A549 (cell line): ENCODE results near the gene MCOLN3. TPM values are rescaled to one million over a fixed set of nuclear protein-coding genes. Genes with fewer than 3 reads are reported as not detected.

Experiments
- ATAC-seq, 2 experiments: fragments of 200-7000 bp in 1 of 2; fragments of >200 bp in 1 of 2; cut with Nextera tagmentation in 1 of 2; cut with Tn5 transposase in 1 of 2; 3 replicates each; pipeline versions ENCODE4 v1.8.0 to v1.9.1; 2018 to 2020; ENCODE audit warnings: mild to moderate bottlenecking in 1 of 2, moderate library complexity in 1 of 2
- CTCF ChIA-PET: fragments of 300-600 bp; sonication (Branson Sonifier 250); formaldehyde crosslinking; extraction: SDS; loops from one replicate; lab custom pipeline; 2021; ENCODE audit warnings: antibody characterized with exemption, inconsistent platforms; lab: Yijun Ruan, JAX
- POLR2A ChIA-PET: fragments of 350-600 bp; formaldehyde crosslinking; extraction: SDS; loops from one replicate; lab custom pipeline; 2021; ENCODE audit warnings: antibody characterized with exemption, inconsistent platforms; lab: Yijun Ruan, JAX
- DNase-seq, 2 experiments: peaks; one replicate each; pipeline versions ENCODE4 v3.0.0 to v3.0.0-alpha.2; 2011 to 2016; ENCODE audit warnings: low read depth in 1 of 2, low spot score in 1 of 2
- FAIRE-seq: peaks from 2 replicates; lab custom pipeline; 2011; peaks lifted over from hg19 to GRCh38; lab: Jason Lieb, UNC
- H3K27ac ChIP-seq, 2 experiments: fragments of >200 bp; sonication (Bioruptor Twin); formaldehyde crosslinking; 3 replicates each; pipeline ENCODE4 v1.5.1; 2016 to 2017
- H3K4me1 ChIP-seq: fragments of >200 bp; sonication (Bioruptor Twin); formaldehyde crosslinking; 3 replicates; pipeline ENCODE4 v1.6.1; 2016
- H3K4me2 ChIP-seq: fragments of >200 bp; sonication (Bioruptor Twin); formaldehyde crosslinking; 3 replicates; pipeline ENCODE4 v1.6.1; 2016
- H3K4me3 ChIP-seq: fragments of >200 bp; sonication (Bioruptor Twin); formaldehyde crosslinking; 3 replicates; pipeline ENCODE4 v1.5.1; 2016
- H3K9me3 ChIP-seq: fragments of >200 bp; sonication (Bioruptor Twin); formaldehyde crosslinking; 3 replicates; pipeline ENCODE4 v1.6.1; 2016
- BCL3 ChIP-seq: fragments of >200 bp; sonication (Bioruptor Twin); formaldehyde crosslinking; IDR thresholded peaks from 3 replicates; pipeline ENCODE4 v1.6.1; 2016
- CEBPB ChIP-seq, 2 experiments: fragments of >200 bp in 1 of 2; sonication (Bioruptor Twin) in 1 of 2; formaldehyde crosslinking in 1 of 2; IDR thresholded peaks; 2 replicates each; pipeline ENCODE4 v1.6.1; 2012 to 2016
- CHD4 ChIP-seq: fragments of 200-600 bp; sonication (generic); IDR thresholded peaks from 2 replicates; pipeline ENCODE4 v1.6.1; 2016; ENCODE audit warnings: antibody characterized with exemption, mild to moderate bottlenecking, borderline replicate concordance
- CTCF ChIP-seq: fragments of >200 bp; sonication (Bioruptor Twin); formaldehyde crosslinking; IDR thresholded peaks from 3 replicates; pipeline ENCODE4 v1.5.1; 2016
- EHF ChIP-seq: fragments of 250-450 bp; sonication (Bioruptor Pico); IDR thresholded peaks from 2 replicates; pipeline ENCODE4 v1.5.0; 2020; ENCODE audit warnings: mild to moderate bottlenecking
- EHMT2 ChIP-seq: fragments of 200-600 bp; sonication (generic); IDR thresholded peaks from 2 replicates; pipeline ENCODE4 v1.6.1; 2016; ENCODE audit warnings: antibody characterized with exemption, low read depth, mild to moderate bottlenecking, moderate library complexity
- EP300 ChIP-seq, 2 experiments: fragments of >200 bp; sonication (Bioruptor Twin); formaldehyde crosslinking; IDR thresholded peaks; 2 replicates in 1 of 2; 3 replicates in 1 of 2; pipeline ENCODE4 v1.6.1; 2016 to 2017
- ESRRA ChIP-seq: fragments of 150-350 bp; IDR thresholded peaks from 2 replicates; pipeline ENCODE4 v1.6.1; 2014; ENCODE audit warnings: mild to moderate bottlenecking, low read length, borderline replicate concordance
- FOXS1 ChIP-seq: fragments of 250-450 bp; sonication (Bioruptor Pico); IDR thresholded peaks from 2 replicates; pipeline ENCODE4 v1.5.0; 2020; ENCODE audit warnings: mild to moderate bottlenecking, moderate library complexity
- HDAC2 ChIP-seq: fragments of 200-600 bp; sonication (generic); IDR thresholded peaks from 2 replicates; pipeline ENCODE4 v1.6.1; 2016
- HES2 ChIP-seq: fragments of >200 bp; sonication (Bioruptor Twin); formaldehyde crosslinking; IDR thresholded peaks from 2 replicates; pipeline ENCODE4 v1.6.1; 2016
- HMGXB4 ChIP-seq: fragments of 250-450 bp; sonication (Bioruptor Pico); IDR thresholded peaks from 2 replicates; pipeline ENCODE4 v1.5.0; 2021; ENCODE audit warnings: mild to moderate bottlenecking, moderate library complexity, borderline replicate concordance
- HOXA7 ChIP-seq: fragments of 250-450 bp; sonication (Bioruptor Pico); IDR thresholded peaks from 2 replicates; pipeline ENCODE4 v1.5.0; 2020; ENCODE audit warnings: mild to moderate bottlenecking, moderate library complexity
- HOXB13 ChIP-seq: fragments of 250-450 bp; sonication (Bioruptor Pico); IDR thresholded peaks from 2 replicates; pipeline ENCODE4 v1.5.0; 2020; ENCODE audit warnings: low read depth, mild to moderate bottlenecking, moderate library complexity
- HOXB5 ChIP-seq: fragments of 250-450 bp; sonication (Bioruptor Pico); IDR thresholded peaks from 2 replicates; pipeline ENCODE4 v1.5.0; 2020; ENCODE audit warnings: mild to moderate bottlenecking, moderate library complexity
- KDM5A ChIP-seq: fragments of 200-600 bp; sonication (generic); IDR thresholded peaks from 2 replicates; pipeline ENCODE4 v1.6.1; 2016; ENCODE audit warnings: antibody characterized with exemption, mild to moderate bottlenecking
- NPAS2 ChIP-seq: fragments of 250-450 bp; sonication (Bioruptor Pico); IDR thresholded peaks from 2 replicates; pipeline ENCODE4 v1.8.0; 2022; ENCODE audit warnings: mild to moderate bottlenecking, moderate library complexity, borderline replicate concordance
- PHF8 ChIP-seq: fragments of 200-600 bp; sonication (generic); IDR thresholded peaks from 2 replicates; pipeline ENCODE4 v1.6.1; 2016; ENCODE audit warnings: low read depth, mild to moderate bottlenecking, antibody characterized with exemption, moderate library complexity, borderline replicate concordance
- POLR2AphosphoS2 ChIP-seq: conservative IDR thresholded peaks from 2 replicates; pipeline ENCODE4 v1.6.1; 2012; ENCODE audit warnings: low read length, improper control_type of control experiment, inconsistent platforms
- RCOR1 ChIP-seq: fragments of 150-350 bp; IDR thresholded peaks from 2 replicates; pipeline ENCODE4 v1.6.1; 2014; ENCODE audit warnings: antibody characterized with exemption, low read length, low read depth
- REST ChIP-seq: fragments of 200-600 bp; sonication (generic); IDR thresholded peaks from 2 replicates; pipeline ENCODE4 v1.6.1; 2016; ENCODE audit warnings: antibody characterized with exemption, mild to moderate bottlenecking, moderate library complexity
- USF2 ChIP-seq: fragments of 450-650 bp; IDR thresholded peaks from 2 replicates; pipeline ENCODE4 v1.6.1; 2014; ENCODE audit warnings: antibody characterized with exemption
- ZNF302 ChIP-seq: fragments of 250-450 bp; sonication (Bioruptor Pico); IDR thresholded peaks from 2 replicates; pipeline ENCODE4 v1.9.0; 2021; ENCODE audit warnings: inconsistent platforms, mild to moderate bottlenecking, moderate library complexity
- WGBS: methylation state at CpG from one replicate; pipeline ENCODE4 v1.1.6; 2017; ENCODE audit errors: missing lambda C conversion rate; 5-methylcytosine and 5-hydroxymethylcytosine counted together
- polyA plus RNA-seq, 4 experiments: library from polyadenylated mRNA; depleted of rRNA in 3 of 4; stranded (reverse); fragments of >200 nt; fragmentation: RNase III in 1 of 4; extraction: RNeasy Plus Mini Kit Qiagen cat#74134 plus additional on column Dnase treatment in 1 of 4; gene quantifications; 2 replicates in 3 of 4; 3 replicates in 1 of 4; pipeline ENCODE4 v1.2.3, GENCODE V29; 2011 to 2017

Gene MCOLN3
- polyA plus RNA-seq, 2 of the 4 experiments (the other 2 are of a cell fraction), result 4.2 to 6.7 TPM

GRCh38 chr1:85025940-85026339 is 22.4 kb downstream of the MCOLN3 start:
- WGBS, result 8% methylated on average over 1 of the region's 1 CpG
- H3K4me2 ChIP-seq, result no peak overlapping the region
- no peak for TF ChIP-seq CHD4
- no peak for TF ChIP-seq EHF (CRISPR knock-in tag)
- no peak for TF ChIP-seq HOXA7 (CRISPR knock-in tag)
- no peak for TF ChIP-seq CTCF
- no peak for TF ChIP-seq KDM5A
- TF ChIP-seq EP300 (IDR thresholded peaks at IDR 0.05), result no peak
- no peak for TF ChIP-seq PHF8
- no peak for TF ChIP-seq HMGXB4 (CRISPR knock-in tag)
- TF ChIP-seq REST, result no peak
- no peak for TF ChIP-seq HDAC2
- no peak for TF ChIP-seq ZNF302 (CRISPR knock-in tag)
- no peak for TF ChIP-seq USF2
- no peak for TF ChIP-seq BCL3
- TF ChIP-seq HES2, result no peak
- no peak for TF ChIP-seq POLR2AphosphoS2
- FAIRE-seq (no peak), ATAC-seq (no peak), DNase-seq (no peak)
- H3K4me3 ChIP-seq, result no peak overlapping the region
- no peak overlapping the region for H3K27ac ChIP-seq
- ChIA-PET POLR2A (no interaction called here), CTCF (interaction anchor here (1.0 kb wide), 1 partner anchor 81 kb away, joined by 3 read pairs; no protein-coding TSS in a partner anchor)
- H3K4me1 ChIP-seq, result no peaks in the 10 kb centered on the region
- no peaks in the 10 kb centered on the region for H3K9me3 ChIP-seq

- Histone ChIP-seq H3K4me1 (no peaks in the 10 kb centered on the region), H3K27ac (no peak overlapping the region), H3K4me3 (no peak overlapping the region), H3K4me2 (no peak overlapping the region), H3K9me3 (no peaks in the 10 kb centered on the region)
- POLR2A ChIA-PET, result no interaction called here
- DNase-seq, result no peak
- CTCF ChIA-PET, result interaction anchor here (1.4 to 3.6 kb wide), 2 partner anchors 80 to 90 kb away, joined by 3 to 17 read pairs; no protein-coding TSS in a partner anchor
- ATAC-seq, result no peak
- FAIRE-seq, result no peak
- WGBS, result 68% methylated on average over 3 of the region's 3 CpGs
- TF ChIP-seq REST (no peak), HOXB13 (CRISPR knock-in tag) (no peak), HOXA7 (CRISPR knock-in tag) (no peak), EHMT2 (no peak), CEBPB (IDR thresholded peaks at IDR 0.05) (no peak), NPAS2 (CRISPR knock-in tag) (no peak), RCOR1 (no peak), HOXB5 (no peak), ESRRA (no peak), FOXS1 (no peak)
These were observed 23.6 kb downstream of the MCOLN3 start for GRCh38 chr1:85024736-85025135.
